ENCODE data around the gene KCNA10. TPM values are rescaled to one million over a fixed set of nuclear protein-coding genes. Genes with fewer than 3 reads are reported as not detected.

Gene KCNA10
- total RNA-seq, 1 experiment from 2014 or later, result not detected

- no peak overlapping the region for H3K27ac Mint-ChIP-seq
- H4K8ac ChIP-seq (replicated peaks; ENCODE audit: insufficient read length, low read depth, low read length), result no peak overlapping the region
- H3K4me1 Mint-ChIP-seq, result peaks cover 9 to 10% of the 10 kb centered on the region in 2 experiments
- no peaks in the 10 kb centered on the region for H3K79me2 ChIP-seq (ENCODE audit: insufficient read depth, low read length)
- H3K27me3 Mint-ChIP-seq (ENCODE audit: low read depth), result peaks cover 97% of the 10 kb centered on the region
- no peak overlapping the region for H2BK12ac ChIP-seq (ENCODE audit: insufficient read length, low read depth, low read length)
- peaks cover 7% of the 10 kb centered on the region; the same call in 1 of the 2 replicates for H3K27me3 ChIP-seq (ENCODE audit: insufficient read depth, low read length)
- peaks cover 8% of the 10 kb centered on the region for H3K23me2 ChIP-seq (ENCODE audit: insufficient read length, low read depth, low read length, poor library complexity, severe bottlenecking)
- H3K4me2 ChIP-seq (ENCODE audit: insufficient read depth, insufficient read length, low read length), result peak overlapping the region; percentile 22
- no peak overlapping the region for H3K4ac ChIP-seq (ENCODE audit: low read depth, low read length)
- no peak overlapping the region for H4K91ac ChIP-seq (ENCODE audit: insufficient read length, low read depth, low read length)
- no peak overlapping the region for H3K18ac ChIP-seq (ENCODE audit: insufficient read length, low read depth, low read length)
- no peak overlapping the region for H2BK120ac ChIP-seq (ENCODE audit: low read depth, low read length, poor library complexity, severe bottlenecking)
- no CpG with 5 or more reads among the region's 11 CpGs for WGBS (ENCODE audit: extremely low coverage, insufficient read length, low lambda C conversion rate)
- no peak overlapping the region for H2BK20ac ChIP-seq (ENCODE audit: low read depth, low read length, poor library complexity, severe bottlenecking)
- H3T11ph ChIP-seq (ENCODE audit: low read length), result no peak overlapping the region
- no peak overlapping the region for H2BK5ac ChIP-seq (ENCODE audit: insufficient read length, low read length)
- H3K56ac ChIP-seq (ENCODE audit: insufficient read length, low read depth, low read length), result no peak overlapping the region
- TF ChIP-seq CTCF (conservative IDR thresholded peaks at IDR 0.05), result no peak
- no peak overlapping the region for H3K14ac ChIP-seq (ENCODE audit: insufficient read depth, low read length)
- H2BK15ac ChIP-seq (ENCODE audit: low read depth, low read length), result no peak overlapping the region
- DNase-seq, result peak; percentile 25
- H3K79me1 ChIP-seq (ENCODE audit: insufficient read depth, low read depth, low read length, poor library complexity, severe bottlenecking), result no peaks in the 10 kb centered on the region
- H2AFZ ChIP-seq (ENCODE audit: low read length), result no peak overlapping the region
- H2AK5ac ChIP-seq (ENCODE audit: insufficient read length, low read length), result no peak overlapping the region
- H3K9me3 ChIP-seq (ENCODE audit: control insufficient read depth, low read depth, low read length), result no peaks in the 10 kb centered on the region
- no peak overlapping the region for H4K5ac ChIP-seq (ENCODE audit: insufficient read length, low read depth, low read length)
- no peak overlapping the region for H3K9ac ChIP-seq (ENCODE audit: extremely low read depth, insufficient read length, low read length)
- peak overlapping the region; percentile 38 to 47; a peak in 4 of 5 replicates for H3K4me3 Mint-ChIP-seq
- no peaks in the 10 kb centered on the region for H4K20me1 ChIP-seq (ENCODE audit: control insufficient read depth, insufficient read depth, insufficient read length)
- H3K27ac ChIP-seq (ENCODE audit: insufficient read length, low read depth, low read length), result no peak overlapping the region
- no peak overlapping the region for H3K23ac ChIP-seq (ENCODE audit: insufficient read length, low read depth, low read length)
- H3K4me1 ChIP-seq (ENCODE audit: insufficient read depth, low read length), result no peaks in the 10 kb centered on the region
- H3K9me3 Mint-ChIP-seq, result no peaks in the 10 kb centered on the region
- H3K36me3 Mint-ChIP-seq (ENCODE audit: insufficient read depth in 1 of 3, low read depth in 3 of 3), result no peaks in the 10 kb centered on the region
Measured at GRCh38 chr1:110555807-110556470, 37.0 kb upstream of the KCNA10 start.

All from H9 (cell line).